Breast epithelium (tissue), 4 donors: ENCODE data around the gene PPP1R36. TPM values are rescaled to one million over a fixed set of nuclear protein-coding genes. Genes with fewer than 3 reads are reported as not detected.

Experiments
- DNase-seq, 2 donors: peaks; one replicate each; pipeline ENCODE4 v3.0.0-alpha.2; 2019; ENCODE audit warnings: low spot score in 2 of 2
- H3K27ac ChIP-seq, 2 donors: fragments of 200-600 bp; sonication (generic) in 1 of 2; one replicate each; pipeline ENCODE4 v1.5.1; 2016 to 2019; ENCODE audit warnings: mild to moderate bottlenecking in 1 of 2
- H3K27me3 ChIP-seq, 2 donors: fragments of 200-600 bp; sonication (generic) in 1 of 2; one replicate each; pipeline versions ENCODE4 v1.5.1 to v1.6.0; 2017 to 2019; ENCODE audit warnings: control low read depth in 1 of 2, mild to moderate bottlenecking in 1 of 2
- H3K36me3 ChIP-seq: fragments of 200-600 bp; one replicate; pipeline ENCODE4 v1.5.1; 2019
- H3K4me1 ChIP-seq, 2 donors: fragments of 200-600 bp; sonication (generic); one replicate each; pipeline ENCODE4 v1.5.1; 2016 to 2019; ENCODE audit warnings: control low read depth in 1 of 2
- H3K4me3 ChIP-seq, 3 donors: fragments of 200-600 bp; sonication (generic); 1 replicate in 2 of 3; 2 replicates in 1 of 3; pipeline ENCODE4 v1.5.1; 2016 to 2019; ENCODE audit warnings: mild to moderate bottlenecking in 3 of 3, moderate library complexity in 2 of 3
- H3K9me3 ChIP-seq, 2 donors: fragments of 200-600 bp; sonication (generic) in 1 of 2; one replicate each; pipeline ENCODE4 v1.5.1; 2016 to 2019; ENCODE audit warnings: control low read depth in 1 of 2
- CTCF ChIP-seq, 3 donors: fragments of 450-650 bp; IDR thresholded peaks; one replicate each; pipeline ENCODE4 v1.5.1; 2016 to 2017; ENCODE audit warnings: antibody characterized with exemption in 3 of 3, mild to moderate bottlenecking in 3 of 3, moderate library complexity in 3 of 3
- POLR2A ChIP-seq: fragments of 450-650 bp; IDR thresholded peaks from one replicate; pipeline ENCODE4 v1.6.1; 2016; ENCODE audit warnings: antibody characterized with exemption, mild to moderate bottlenecking, moderate library complexity
- POLR2AphosphoS5 ChIP-seq, 3 donors: sonication (generic); formaldehyde crosslinking; IDR thresholded peaks; one replicate each; pipeline ENCODE4 v1.6.1; 2017; ENCODE audit warnings: antibody characterized with exemption in 3 of 3
- intact Hi-C: fragments of 100-400 bp; cut with DNase I; formaldehyde crosslinking; loops from one replicate; pipeline ENCODE4 v1.15.1; 2023; ENCODE audit warnings: low total_unique reads
- total RNA-seq, 3 donors: library from RNA; depleted of rRNA; stranded (reverse); fragments of >200 nt; gene quantifications; one replicate each; pipeline ENCODE4 v1.1.0, GENCODE V29; 2016

Gene PPP1R36
- total RNA-seq, 3 donors from 2014 or later = 2.3 to 6.4 (median 3.4) TPM

- no peak for DNase-seq
- TF ChIP-seq POLR2AphosphoS5 (IDR thresholded peaks at IDR 0.05) = no peak
- TF ChIP-seq POLR2A = no peak
- no peak for TF ChIP-seq CTCF (IDR thresholded peaks at IDR 0.05)
- intact Hi-C loops = no loop called here
- no peak overlapping the region for H3K27ac ChIP-seq
- peaks cover 0 to 7% of the 10 kb centered on the region in 2 donors for H3K9me3 ChIP-seq
- H3K4me1 ChIP-seq = no peaks in the 10 kb centered on the region
- H3K36me3 ChIP-seq = no peaks in the 10 kb centered on the region
- H3K4me3 ChIP-seq = no peak overlapping the region
- H3K27me3 ChIP-seq = no peaks in the 10 kb centered on the region
Measured at GRCh38 chr14:64536488-64537245, 13.1 kb upstream of the PPP1R36 start.

DNA sequence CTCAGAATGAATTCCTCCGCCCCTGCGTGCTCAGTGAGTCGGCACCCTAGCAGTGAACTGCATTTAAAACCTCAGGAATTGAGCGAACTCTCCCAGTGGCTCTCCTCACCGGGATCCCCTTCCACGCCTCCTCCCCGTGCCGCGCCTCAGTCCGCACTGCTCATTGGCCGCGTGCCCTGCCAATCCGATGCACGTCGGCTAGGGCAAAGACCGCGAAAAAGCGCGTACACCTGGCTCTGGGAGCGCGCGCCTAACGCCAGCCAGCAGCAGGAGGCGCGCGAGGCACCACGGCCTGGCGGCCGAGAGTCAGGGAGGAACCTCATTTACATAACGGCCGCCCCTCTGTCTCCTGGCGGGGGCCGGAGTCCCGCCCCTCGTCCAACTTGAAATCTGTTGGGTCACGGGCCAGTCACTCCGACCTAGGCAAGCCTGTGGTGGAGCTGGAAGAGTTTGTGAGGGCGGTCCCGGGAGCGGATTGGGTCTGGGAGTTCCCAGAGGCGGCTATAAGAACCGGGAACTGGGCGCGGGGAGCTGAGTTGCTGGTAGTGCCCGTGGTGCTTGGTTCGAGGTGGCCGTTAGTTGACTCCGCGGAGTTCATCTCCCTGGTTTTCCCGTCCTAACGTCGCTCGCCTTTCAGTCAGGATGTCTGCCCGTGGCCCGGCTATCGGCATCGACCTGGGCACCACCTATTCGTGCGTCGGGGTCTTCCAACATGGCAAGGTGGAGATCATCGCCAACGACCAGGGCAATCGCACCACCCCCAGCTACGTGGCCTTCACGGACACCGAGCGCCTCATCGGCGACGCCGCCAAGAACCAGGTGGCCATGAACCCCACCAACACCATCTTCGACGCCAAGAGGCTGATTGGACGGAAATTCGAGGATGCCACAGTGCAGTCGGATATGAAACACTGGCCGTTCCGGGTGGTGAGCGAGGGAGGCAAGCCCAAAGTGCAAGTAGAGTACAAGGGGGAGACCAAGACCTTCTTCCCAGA is 9.3 kb upstream of the PPP1R36 start, which contains the start of gene HSPA2:
TSS of gene HSPA2 (plus strand) at position 534 of the 995 bp plus-strand sequence. CDS start at position 643, 109 bp downstream.
- Histone ChIP-seq H3K4me3 (peak within 1 kb of the TSS; percentile 51 to 76 (median 71)), H3K4me1 (no peaks in the 10 kb centered on the region), H3K36me3 (no peaks in the 10 kb centered on the region), H3K27me3 (no peaks in the 10 kb centered on the region), H3K9me3 (peaks cover 0 to 7% of the 10 kb centered on the region in 2 donors), H3K27ac (peak within 1 kb of the TSS; percentile 89 to 91)
- peak; percentile 99 for DNase-seq
- TF ChIP-seq CTCF (IDR thresholded peaks at IDR 0.05) (peak; percentile 56 to 84 (median 80)), POLR2AphosphoS5 (IDR thresholded peaks at IDR 0.05) (peak; percentile 81 to 85 (median 83)), POLR2A (peak; percentile 90)
- intact Hi-C loops = no loop called here

GRCh38 chr14:64541261-64541971 is 8.3 kb upstream of the PPP1R36 start:
- peaks cover 0 to 7% of the 10 kb centered on the region in 2 donors for H3K9me3 ChIP-seq
- DNase-seq = no peak
- intact Hi-C loops = no loop called here
- TF ChIP-seq POLR2AphosphoS5 (IDR thresholded peaks at IDR 0.05) = no peak
- no peak for TF ChIP-seq CTCF (IDR thresholded peaks at IDR 0.05)
- TF ChIP-seq POLR2A = no peak
- H3K36me3 ChIP-seq = no peaks in the 10 kb centered on the region
- peak overlapping the region; percentile 51 to 76 (median 71) for H3K4me3 ChIP-seq
- no peaks in the 10 kb centered on the region for H3K4me1 ChIP-seq
- no peaks in the 10 kb centered on the region for H3K27me3 ChIP-seq
- no peak overlapping the region for H3K27ac ChIP-seq

DNA sequence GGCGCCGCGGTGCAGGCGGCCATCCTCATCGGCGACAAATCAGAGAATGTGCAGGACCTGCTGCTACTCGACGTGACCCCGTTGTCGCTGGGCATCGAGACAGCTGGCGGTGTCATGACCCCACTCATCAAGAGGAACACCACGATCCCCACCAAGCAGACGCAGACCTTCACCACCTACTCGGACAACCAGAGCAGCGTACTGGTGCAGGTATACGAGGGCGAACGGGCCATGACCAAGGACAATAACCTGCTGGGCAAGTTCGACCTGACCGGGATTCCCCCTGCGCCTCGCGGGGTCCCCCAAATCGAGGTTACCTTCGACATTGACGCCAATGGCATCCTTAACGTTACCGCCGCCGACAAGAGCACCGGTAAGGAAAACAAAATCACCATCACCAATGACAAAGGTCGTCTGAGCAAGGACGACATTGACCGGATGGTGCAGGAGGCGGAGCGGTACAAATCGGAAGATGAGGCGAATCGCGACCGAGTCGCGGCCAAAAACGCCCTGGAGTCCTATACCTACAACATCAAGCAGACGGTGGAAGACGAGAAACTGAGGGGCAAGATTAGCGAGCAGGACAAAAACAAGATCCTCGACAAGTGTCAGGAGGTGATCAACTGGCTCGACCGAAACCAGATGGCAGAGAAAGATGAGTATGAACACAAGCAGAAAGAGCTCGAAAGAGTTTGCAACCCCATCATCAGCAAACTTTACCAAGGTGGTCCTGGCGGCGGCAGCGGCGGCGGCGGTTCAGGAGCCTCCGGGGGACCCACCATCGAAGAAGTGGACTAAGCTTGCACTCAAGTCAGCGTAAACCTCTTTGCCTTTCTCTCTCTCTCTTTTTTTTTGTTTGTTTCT is 7.6 kb upstream of the PPP1R36 start:
- TF ChIP-seq POLR2A = no peak
- no peak for DNase-seq
- H3K36me3 ChIP-seq = no peaks in the 10 kb centered on the region
- no peak overlapping the region for H3K27ac ChIP-seq
- H3K9me3 ChIP-seq = peaks cover 0 to 7% of the 10 kb centered on the region in 2 donors
- no peaks in the 10 kb centered on the region for H3K27me3 ChIP-seq
- intact Hi-C loops = no loop called here
- H3K4me3 ChIP-seq = peak overlapping the region; percentile 51 to 76 (median 71)
- H3K4me1 ChIP-seq = no peaks in the 10 kb centered on the region
